ENCODE data around the gene ANGPTL7. TPM values are rescaled to one million over a fixed set of nuclear protein-coding genes. Genes with fewer than 3 reads are reported as not detected.

ANGPTL7 gene
- total and polyA plus RNA-seq, 9 donors, result 0.31 to 4.4 (median 0.83) TPM

DNA sequence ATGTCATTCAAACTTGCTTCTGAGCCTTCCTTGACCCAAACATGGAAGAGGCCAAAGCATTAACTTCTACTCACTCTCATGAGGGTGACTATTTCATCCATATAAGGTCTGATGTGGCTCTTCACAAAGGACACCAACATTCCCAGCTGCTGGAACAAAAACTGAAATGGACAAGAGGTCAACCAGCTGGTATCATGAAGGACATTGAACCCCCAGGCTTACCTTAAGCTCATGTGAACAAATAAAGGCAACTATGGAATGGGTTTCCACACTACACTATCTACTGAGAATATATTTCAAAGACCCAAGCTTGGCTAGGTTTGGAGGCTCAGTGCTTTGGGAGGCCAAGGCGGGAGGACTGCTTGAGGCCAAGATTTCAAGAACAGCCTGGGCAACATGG lies 26.9 kb downstream of the ANGPTL7 start:
- Histone ChIP-seq H3K4me1 (ENCODE audit: control insufficient read depth, insufficient read depth, low read length) (no peaks in the 10 kb centered on the region), H3K9me3 (replicated peaks; ENCODE audit: control insufficient read depth, low read depth, low read length) (no peaks in the 10 kb centered on the region), H3K36me3 (ENCODE audit: control insufficient read depth, insufficient read depth, low read length) (peaks cover 66% of the 10 kb centered on the region), H3K4me3 (ENCODE audit: low read length) (no peak overlapping the region), H3K27ac (ENCODE audit: low read length) (no peak overlapping the region), H3K27me3 (ENCODE audit: control insufficient read depth, insufficient read depth, low read length) (no peaks in the 10 kb centered on the region)
- DNase-seq, result no peak
- no CpG with 5 or more reads among the region's 1 CpG for WGBS (ENCODE audit: insufficient coverage)

DNA sequence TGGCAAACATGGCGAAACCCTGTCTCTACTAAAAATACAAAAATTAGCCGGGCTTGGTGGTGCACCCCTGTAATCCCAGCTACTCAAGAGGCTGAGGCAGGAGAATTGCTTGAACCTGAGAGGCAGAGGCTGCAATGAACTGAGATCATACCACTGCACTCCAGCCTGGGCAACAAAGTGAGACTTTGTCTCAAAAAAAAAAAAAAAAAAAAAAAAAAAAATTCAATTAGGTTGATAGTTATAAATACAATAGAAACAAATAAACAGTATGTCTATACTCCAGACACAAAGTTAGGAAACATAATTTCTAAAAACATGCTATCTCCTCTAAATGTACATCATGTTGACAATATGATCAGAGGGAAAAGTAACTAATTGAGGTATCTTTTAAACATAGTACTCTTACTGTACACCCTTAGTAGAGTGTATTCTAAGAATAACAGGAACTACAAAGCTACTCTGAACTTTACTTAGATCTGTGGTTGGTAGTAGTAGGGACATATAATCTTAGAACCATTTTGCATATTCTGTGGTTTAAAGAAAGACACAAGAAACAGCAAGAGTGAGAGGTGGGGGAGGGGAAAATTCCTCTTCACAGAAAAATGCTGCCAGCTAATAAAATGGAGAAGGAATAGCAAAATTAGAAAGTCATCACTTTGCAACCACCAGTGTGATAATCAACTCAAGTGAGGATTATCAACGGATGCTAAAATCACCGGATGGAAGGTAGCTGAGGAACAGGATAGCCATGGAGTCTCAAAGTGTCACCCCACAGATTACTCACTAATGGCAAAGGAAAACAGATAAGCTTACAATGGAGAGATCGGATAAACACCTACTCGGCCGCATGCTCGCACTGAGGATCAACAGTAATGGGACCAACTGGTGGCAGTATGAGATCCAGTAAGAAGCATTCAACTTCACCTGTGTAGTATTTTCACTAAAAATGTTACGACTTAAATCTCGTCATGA lies 38.2 kb downstream of the ANGPTL7 start:
- Histone ChIP-seq H3K4me1 (ENCODE audit: control insufficient read depth, insufficient read depth, low read length) (no peaks in the 10 kb centered on the region), H3K27ac (ENCODE audit: low read length) (no peak overlapping the region), H3K9me3 (replicated peaks; ENCODE audit: control insufficient read depth, low read depth, low read length) (no peaks in the 10 kb centered on the region), H3K27me3 (ENCODE audit: control insufficient read depth, insufficient read depth, low read length) (no peaks in the 10 kb centered on the region), H3K4me3 (ENCODE audit: low read length) (no peak overlapping the region), H3K36me3 (ENCODE audit: control insufficient read depth, insufficient read depth, low read length) (peaks cover 53% of the 10 kb centered on the region)
- WGBS (ENCODE audit: insufficient coverage), result 91% methylated on average over 2 of the region's 10 CpGs
- DNase-seq, result no peak

DNA sequence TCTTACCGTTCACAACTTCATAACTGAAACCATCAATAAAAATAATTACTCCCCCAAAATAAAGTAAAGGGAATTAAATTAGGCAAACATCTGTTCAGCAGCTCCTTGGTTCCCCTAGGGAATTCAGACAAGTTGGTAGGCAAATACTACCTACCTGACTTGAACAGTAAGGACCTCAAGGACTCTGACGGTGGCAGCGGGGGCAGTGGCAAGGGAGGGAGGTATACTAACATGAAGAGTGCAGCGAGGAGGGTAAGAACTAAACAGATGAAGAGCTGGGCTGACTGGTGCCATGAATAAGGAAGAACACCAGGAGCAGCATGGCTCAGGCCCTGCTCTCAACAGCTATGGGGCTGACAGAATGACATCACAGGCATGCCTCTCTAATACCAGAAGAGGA lies 40.0 kb downstream of the ANGPTL7 start:
- Histone ChIP-seq H3K27ac (ENCODE audit: low read length) (no peak overlapping the region), H3K4me1 (ENCODE audit: control insufficient read depth, insufficient read depth, low read length) (no peaks in the 10 kb centered on the region), H3K4me3 (ENCODE audit: low read length) (no peak overlapping the region), H3K36me3 (ENCODE audit: control insufficient read depth, insufficient read depth, low read length) (peaks cover 67% of the 10 kb centered on the region), H3K9me3 (replicated peaks; ENCODE audit: control insufficient read depth, low read depth, low read length) (no peaks in the 10 kb centered on the region), H3K27me3 (ENCODE audit: control insufficient read depth, insufficient read depth, low read length) (no peaks in the 10 kb centered on the region)
- no peak for DNase-seq
- 100% methylated on average over 3 of the region's 4 CpGs for WGBS (ENCODE audit: insufficient coverage)

DNA sequence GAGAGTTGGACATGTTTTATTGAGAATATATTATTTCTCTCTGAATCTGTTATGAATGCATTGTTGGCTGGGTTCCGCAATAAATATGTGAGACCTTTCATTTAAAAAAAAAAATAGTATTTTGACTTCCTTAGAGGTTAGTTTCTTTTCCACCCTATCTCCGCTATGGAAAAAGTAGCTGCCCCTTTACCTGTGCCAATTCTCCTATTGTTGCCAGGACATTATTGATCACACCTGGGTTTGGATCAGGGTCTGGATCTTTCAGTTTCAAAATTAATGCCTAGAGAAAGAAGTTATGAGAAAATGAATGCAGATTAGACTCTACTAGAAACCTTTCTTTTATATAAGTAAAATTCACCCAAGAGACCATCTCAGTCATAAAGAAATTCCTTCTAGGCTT lies 44.1 kb downstream of the ANGPTL7 start:
- no peaks in the 10 kb centered on the region for H3K27me3 ChIP-seq (ENCODE audit: control insufficient read depth, insufficient read depth, low read length)
- peaks cover 11% of the 10 kb centered on the region for H3K4me1 ChIP-seq (ENCODE audit: control insufficient read depth, insufficient read depth, low read length)
- no CpG with 5 or more reads among the region's 2 CpGs for WGBS (ENCODE audit: insufficient coverage)
- DNase-seq, result no peak
- peaks cover 82% of the 10 kb centered on the region for H3K36me3 ChIP-seq (ENCODE audit: control insufficient read depth, insufficient read depth, low read length)
- no peaks in the 10 kb centered on the region for H3K9me3 ChIP-seq (replicated peaks; ENCODE audit: control insufficient read depth, low read depth, low read length)
- no peak overlapping the region for H3K4me3 ChIP-seq (ENCODE audit: low read length)
- no peak overlapping the region for H3K27ac ChIP-seq (ENCODE audit: low read length)

DNA sequence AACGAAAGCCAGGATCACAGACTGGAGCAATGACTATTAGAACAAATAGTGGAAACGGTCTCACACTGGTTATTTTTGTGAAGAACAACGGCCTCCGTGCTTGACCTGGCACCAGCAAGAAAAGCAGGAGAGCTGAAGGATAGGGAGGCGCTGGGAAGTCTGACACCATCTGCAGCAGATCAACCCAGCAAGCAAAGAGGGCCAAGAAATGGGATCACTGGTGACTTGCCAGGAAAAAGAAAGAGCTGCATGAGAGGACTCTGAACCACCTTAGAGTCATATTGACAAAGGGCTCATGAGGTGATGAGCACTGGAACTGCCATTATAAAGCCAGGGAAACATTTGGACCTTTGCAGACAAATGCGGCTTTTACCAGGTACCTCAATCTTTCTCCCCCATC lies 48.2 kb downstream of the ANGPTL7 start:
- 82% methylated on average over 6 of the region's 6 CpGs for WGBS (ENCODE audit: insufficient coverage)
- no peak for DNase-seq
- H3K4me3 ChIP-seq (ENCODE audit: low read length), result no peak overlapping the region
- peaks cover 11% of the 10 kb centered on the region for H3K4me1 ChIP-seq (ENCODE audit: control insufficient read depth, insufficient read depth, low read length)
- H3K27ac ChIP-seq (ENCODE audit: low read length), result peak overlapping the region; percentile 22
- H3K9me3 ChIP-seq (replicated peaks; ENCODE audit: control insufficient read depth, low read depth, low read length), result no peaks in the 10 kb centered on the region
- no peaks in the 10 kb centered on the region for H3K27me3 ChIP-seq (ENCODE audit: control insufficient read depth, insufficient read depth, low read length)
- H3K36me3 ChIP-seq (ENCODE audit: control insufficient read depth, insufficient read depth, low read length), result peaks cover 74% of the 10 kb centered on the region

DNA sequence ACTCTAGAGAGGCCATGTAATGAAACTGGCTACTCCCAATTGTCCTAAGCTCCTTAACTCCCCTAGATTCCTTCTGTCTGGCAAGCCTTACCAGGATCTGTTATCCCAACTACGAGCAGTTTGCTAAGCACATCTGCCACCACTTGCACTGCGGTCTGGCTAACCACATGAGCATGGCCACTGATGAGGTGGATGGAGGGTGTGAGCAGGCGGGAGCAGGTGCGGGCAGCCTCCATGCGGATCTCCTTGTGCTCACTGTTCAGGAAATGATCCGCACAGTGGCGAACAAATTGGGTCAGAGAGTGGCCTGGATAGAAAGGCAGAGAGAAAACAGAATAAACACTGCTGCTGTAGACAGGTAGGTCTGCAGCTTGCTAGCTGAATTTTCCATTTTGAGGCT lies 49.2 kb downstream of the ANGPTL7 start:
- DNase-seq, result no peak
- Histone ChIP-seq H3K27me3 (ENCODE audit: control insufficient read depth, insufficient read depth, low read length) (no peaks in the 10 kb centered on the region), H3K27ac (ENCODE audit: low read length) (no peak overlapping the region), H3K4me1 (ENCODE audit: control insufficient read depth, insufficient read depth, low read length) (peaks cover 11% of the 10 kb centered on the region), H3K36me3 (ENCODE audit: control insufficient read depth, insufficient read depth, low read length) (peaks cover 75% of the 10 kb centered on the region), H3K4me3 (ENCODE audit: low read length) (no peak overlapping the region), H3K9me3 (replicated peaks; ENCODE audit: control insufficient read depth, low read depth, low read length) (no peaks in the 10 kb centered on the region)
- 95% methylated on average over 4 of the region's 7 CpGs for WGBS (ENCODE audit: insufficient coverage)

DNA sequence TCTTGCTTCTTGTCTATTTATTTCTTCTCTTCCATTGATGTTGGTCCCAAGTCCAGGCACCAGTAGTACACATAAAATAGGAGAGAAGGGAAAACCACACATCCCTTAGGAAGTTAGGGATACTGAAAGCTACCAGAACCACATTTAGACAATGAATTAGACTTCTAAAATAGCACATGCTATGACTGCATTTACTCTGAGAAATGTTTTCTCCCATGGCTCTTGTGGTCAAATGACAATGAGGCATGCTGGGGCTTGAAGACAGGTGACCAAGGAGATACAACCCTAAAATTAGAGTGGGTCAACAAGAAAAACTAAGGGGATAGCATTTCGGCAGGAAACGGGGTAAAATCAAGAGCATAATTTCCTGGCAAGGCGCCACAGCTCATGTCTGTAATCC lies 56.1 kb downstream of the ANGPTL7 start:
- Histone ChIP-seq H3K9me3 (replicated peaks; ENCODE audit: control insufficient read depth, low read depth, low read length) (no peaks in the 10 kb centered on the region), H3K36me3 (ENCODE audit: control insufficient read depth, insufficient read depth, low read length) (peaks cover 61% of the 10 kb centered on the region)
- WGBS (ENCODE audit: insufficient coverage), result 65% methylated on average over 3 of the region's 3 CpGs

More for the DNA sequence above, 56.1 kb downstream of the ANGPTL7 start:
- no peaks in the 10 kb centered on the region for H3K27me3 ChIP-seq (ENCODE audit: control insufficient read depth, insufficient read depth, low read length)
- DNase-seq, result no peak
- H3K4me3 ChIP-seq (ENCODE audit: low read length), result no peak overlapping the region
- H3K4me1 ChIP-seq (ENCODE audit: control insufficient read depth, insufficient read depth, low read length), result no peaks in the 10 kb centered on the region
- no peak overlapping the region for H3K27ac ChIP-seq (ENCODE audit: low read length)

Other genes with a start within 250 kb of the ANGPTL7 start
- gene TARDBP, start 176.7 kb upstream of the ANGPTL7 start, total RNA-seq, result 44.3 TPM
- 100 to 1,000 TPM; 164 to 216 (median 205) TPM for gene TARDBP, start 176.7 kb upstream of the ANGPTL7 start, polyA plus RNA-seq (ENCODE audit: insufficient read depth in 1 of 8, insufficient read length in 8 of 8, low replicate concordance in 1 of 8)
- not detected for gene MASP2, start 142.1 kb upstream of the ANGPTL7 start, total RNA-seq
- 1 to 10 TPM; 1.1 to 6.9 (median 2.6) TPM for gene MASP2, start 142.1 kb upstream of the ANGPTL7 start, polyA plus RNA-seq (ENCODE audit: insufficient read depth in 1 of 8, insufficient read length in 8 of 8, low replicate concordance in 1 of 8)
- gene SRM, start 129.3 kb upstream of the ANGPTL7 start, total RNA-seq, result 17.7 TPM
- 10 to 100 TPM; 67.1 to 89.3 (median 72.3) TPM for gene SRM, start 129.3 kb upstream of the ANGPTL7 start, polyA plus RNA-seq (ENCODE audit: insufficient read depth in 1 of 8, insufficient read length in 8 of 8, low replicate concordance in 1 of 8)
- gene EXOSC10, start 89.5 kb upstream of the ANGPTL7 start, total RNA-seq, result 46.5 TPM
- 10 to 100 TPM; 46.1 to 64.5 (median 54.9) TPM for gene EXOSC10, start 89.5 kb upstream of the ANGPTL7 start, polyA plus RNA-seq (ENCODE audit: insufficient read depth in 1 of 8, insufficient read length in 8 of 8, low replicate concordance in 1 of 8)
- 24.4 TPM for gene MTOR, start 73.2 kb downstream of the ANGPTL7 start, total RNA-seq
- gene MTOR, start 73.2 kb downstream of the ANGPTL7 start, polyA plus RNA-seq (ENCODE audit: insufficient read depth in 1 of 8, insufficient read length in 8 of 8, low replicate concordance in 1 of 8), result 10 to 100 TPM; 23.5 to 33.3 (median 26.4) TPM
- 9.8 TPM for gene UBIAD1, start 83.8 kb downstream of the ANGPTL7 start, total RNA-seq
- gene UBIAD1, start 83.8 kb downstream of the ANGPTL7 start, polyA plus RNA-seq (ENCODE audit: insufficient read depth in 1 of 8, insufficient read length in 8 of 8, low replicate concordance in 1 of 8), result 10 to 100 TPM; 11.2 to 18.0 (median 14.3) TPM

Measured in muscle of leg (tissue), 11 donors.